ENCODE data around the gene ABI3.

The ABI3 gene

GRCh38 chr17:49210158-49211029 lies at the start of gene ABI3, which contains the start of gene GNGT2:
Gene ABI3, plus strand, starts transcription at chr17:49210707. Its CDS starts 18 bp downstream, at chr17:49210725.
Gene GNGT2, minus strand, starts transcription at chr17:49210574. Its CDS starts 3,152 bp downstream, at chr17:49207422.
- Histone ChIP-seq H3K4me3 (ENCODE audit: low read depth, low read length) (peak within 1 kb of the TSS; percentile 44), H2AFZ (no peak within 1 kb of the TSS), H3K79me2 (no peaks in the 10 kb centered on the region), H3K4me1 (no peaks in the 10 kb centered on the region), H3K27me3 (ENCODE audit: control insufficient read depth, insufficient read depth, low read length) (no peaks in the 10 kb centered on the region), H3K9ac (no peak within 1 kb of the TSS), H3K9me3 (ENCODE audit: control insufficient read depth, low read length) (no peaks in the 10 kb centered on the region), H3K27ac (peak within 1 kb of the TSS; percentile 37), H3K36me3 (ENCODE audit: control insufficient read depth, insufficient read depth, low read length) (no peaks in the 10 kb centered on the region), H3K4me2 (ENCODE audit: low read length) (peak within 1 kb of the TSS; percentile 30)
- TF ChIP-seq CTCF (IDR thresholded peaks at IDR 0.05), result no peak

- Histone ChIP-seq H3K27me3 (ENCODE audit: control insufficient read depth, insufficient read depth, low read length) (no peaks in the 10 kb centered on the region), H2AFZ (no peak overlapping the region), H3K79me2 (no peaks in the 10 kb centered on the region), H3K36me3 (ENCODE audit: control insufficient read depth, insufficient read depth, low read length) (no peaks in the 10 kb centered on the region), H3K4me1 (no peaks in the 10 kb centered on the region), H3K4me3 (ENCODE audit: low read depth, low read length) (no peak overlapping the region), H3K9me3 (ENCODE audit: control insufficient read depth, low read length) (no peaks in the 10 kb centered on the region), H3K9ac (no peak overlapping the region), H3K27ac (no peak overlapping the region), H3K4me2 (ENCODE audit: low read length) (no peak overlapping the region)
- TF ChIP-seq CTCF (IDR thresholded peaks at IDR 0.05), result no peak
These were observed 47.6 kb upstream of the ABI3 start for GRCh38 chr17:49162866-49163265.

- Histone ChIP-seq H2AFZ (no peak overlapping the region), H3K27me3 (ENCODE audit: control insufficient read depth, insufficient read depth, low read length) (no peaks in the 10 kb centered on the region), H3K4me3 (ENCODE audit: low read depth, low read length) (no peak overlapping the region), H3K9ac (no peak overlapping the region), H3K9me3 (ENCODE audit: control insufficient read depth, low read length) (no peaks in the 10 kb centered on the region), H3K27ac (no peak overlapping the region), H3K4me1 (no peaks in the 10 kb centered on the region), H3K79me2 (no peaks in the 10 kb centered on the region), H3K4me2 (ENCODE audit: low read length) (no peak overlapping the region), H3K36me3 (ENCODE audit: control insufficient read depth, insufficient read depth, low read length) (no peaks in the 10 kb centered on the region)
- no peak for TF ChIP-seq CTCF (IDR thresholded peaks at IDR 0.05)
These were observed 45.4 kb upstream of the ABI3 start for GRCh38 chr17:49165143-49165542.

- Histone ChIP-seq H3K79me2 (no peaks in the 10 kb centered on the region), H3K27me3 (ENCODE audit: control insufficient read depth, insufficient read depth, low read length) (no peaks in the 10 kb centered on the region), H3K4me3 (ENCODE audit: low read depth, low read length) (no peak overlapping the region), H2AFZ (no peak overlapping the region), H3K27ac (no peak overlapping the region), H3K9ac (no peak overlapping the region), H3K9me3 (ENCODE audit: control insufficient read depth, low read length) (no peaks in the 10 kb centered on the region), H3K4me2 (ENCODE audit: low read length) (no peak overlapping the region), H3K4me1 (no peaks in the 10 kb centered on the region), H3K36me3 (ENCODE audit: control insufficient read depth, insufficient read depth, low read length) (no peaks in the 10 kb centered on the region)
- no peak for TF ChIP-seq CTCF (IDR thresholded peaks at IDR 0.05)
These were observed 41.8 kb upstream of the ABI3 start for GRCh38 chr17:49168706-49169105.

All from parathyroid adenoma (tissue), 2 donors.